GM10847 (cell line): ENCODE measurements around the gene GUCY2F.

Source experiments
- POLR2A ChIP-seq: IDR thresholded peaks from 2 replicates; pipeline ENCODE4 v1.6.1; 2011; ENCODE audit not compliant: insufficient read length; ENCODE audit errors: extremely low read depth

Gene GUCY2F

DNA sequence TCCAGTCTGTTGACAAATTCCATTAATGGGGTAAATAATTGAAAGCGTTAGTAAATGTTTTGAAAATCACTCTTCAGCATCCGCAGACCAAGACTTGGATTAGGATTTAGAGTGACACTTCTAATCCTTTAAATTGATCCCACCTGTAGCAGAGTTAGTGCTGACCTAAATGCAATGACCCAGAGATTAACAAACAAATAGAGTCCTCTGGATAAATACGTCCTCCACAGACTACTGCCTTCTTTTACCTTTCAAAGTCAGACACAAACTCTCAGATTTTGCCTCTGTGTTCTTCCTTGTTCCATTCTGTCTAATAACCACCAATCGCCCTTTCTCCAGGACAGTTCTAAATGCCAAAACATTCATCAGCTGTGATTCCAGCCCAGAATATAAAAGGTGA lies at the start of gene GUCY2F:
GUCY2F (minus strand) TSS at position 101 of the 400 bp plus-strand sequence. CDS start 6,150 bp downstream, outside the sequence.
- TF ChIP-seq POLR2A = no peak

DNA sequence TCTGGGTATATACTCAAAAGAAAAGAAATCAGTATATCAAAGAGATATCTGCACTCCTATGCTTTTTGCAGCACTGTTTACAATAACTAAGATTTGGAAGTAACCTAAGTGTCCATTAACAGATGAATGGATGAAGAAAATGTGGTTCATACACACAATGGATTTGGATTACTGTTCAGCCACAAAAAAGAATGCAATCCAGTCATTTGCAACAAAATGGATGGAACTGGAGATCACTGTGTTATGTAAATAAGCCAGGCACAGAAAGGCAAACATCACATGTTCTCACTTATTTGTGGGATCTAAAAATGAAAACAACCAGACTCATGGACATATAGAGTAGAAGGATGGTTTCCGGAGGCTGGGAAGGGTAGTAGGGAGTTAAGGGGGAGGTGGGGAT lies 37.1 kb upstream of the GUCY2F start:
- no peak for TF ChIP-seq POLR2A

- no peak for TF ChIP-seq POLR2A
These were observed 29.2 kb upstream of the GUCY2F start for GRCh38 chrX:109511113-109511512.

DNA sequence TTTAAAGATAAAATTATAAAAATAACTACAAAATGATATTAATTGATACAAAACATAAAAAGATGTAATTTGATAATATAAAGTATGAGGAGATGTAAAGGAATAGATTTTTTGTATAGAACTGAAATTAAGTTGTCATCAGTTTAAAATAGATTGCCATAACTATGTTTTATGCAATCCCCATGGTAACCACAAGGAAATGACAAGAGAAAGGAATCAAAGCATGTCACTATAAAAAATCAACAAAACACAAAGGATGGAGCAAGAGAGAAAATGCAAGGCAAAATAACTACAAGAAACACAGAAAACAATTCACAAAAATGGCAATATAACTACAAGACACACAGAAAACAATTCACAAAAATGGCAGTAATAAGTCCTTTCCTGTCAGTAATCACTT lies 27.0 kb upstream of the GUCY2F start:
- TF ChIP-seq POLR2A = no peak

DNA sequence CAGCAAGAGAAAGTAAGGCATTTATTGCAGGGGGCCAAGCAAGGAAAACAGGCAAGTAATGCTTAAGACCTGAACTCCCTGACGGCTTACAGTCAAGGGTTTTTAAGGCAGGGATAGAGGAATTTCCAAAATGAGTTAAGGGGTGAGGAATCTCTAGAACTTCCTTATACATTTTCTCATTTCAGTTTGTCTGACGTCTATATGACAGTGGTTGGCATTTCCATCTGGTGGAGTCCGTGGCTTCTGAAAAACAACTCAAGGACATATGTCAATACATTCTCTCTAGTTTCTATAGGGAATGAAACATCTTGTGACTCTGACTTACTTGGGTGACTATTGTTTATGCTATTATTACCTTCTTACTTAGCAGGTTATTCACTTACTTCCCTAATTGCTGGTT lies 19.3 kb upstream of the GUCY2F start:
- TF ChIP-seq POLR2A = no peak

- TF ChIP-seq POLR2A = no peak
These were observed 16.5 kb upstream of the GUCY2F start for GRCh38 chrX:109498434-109498833.

GRCh38 chrX:109489174-109489573 lies 7.3 kb upstream of the GUCY2F start:
- no peak for TF ChIP-seq POLR2A

- TF ChIP-seq POLR2A = no peak
These were observed 5.8 kb upstream of the GUCY2F start for GRCh38 chrX:109487640-109488039.

DNA sequence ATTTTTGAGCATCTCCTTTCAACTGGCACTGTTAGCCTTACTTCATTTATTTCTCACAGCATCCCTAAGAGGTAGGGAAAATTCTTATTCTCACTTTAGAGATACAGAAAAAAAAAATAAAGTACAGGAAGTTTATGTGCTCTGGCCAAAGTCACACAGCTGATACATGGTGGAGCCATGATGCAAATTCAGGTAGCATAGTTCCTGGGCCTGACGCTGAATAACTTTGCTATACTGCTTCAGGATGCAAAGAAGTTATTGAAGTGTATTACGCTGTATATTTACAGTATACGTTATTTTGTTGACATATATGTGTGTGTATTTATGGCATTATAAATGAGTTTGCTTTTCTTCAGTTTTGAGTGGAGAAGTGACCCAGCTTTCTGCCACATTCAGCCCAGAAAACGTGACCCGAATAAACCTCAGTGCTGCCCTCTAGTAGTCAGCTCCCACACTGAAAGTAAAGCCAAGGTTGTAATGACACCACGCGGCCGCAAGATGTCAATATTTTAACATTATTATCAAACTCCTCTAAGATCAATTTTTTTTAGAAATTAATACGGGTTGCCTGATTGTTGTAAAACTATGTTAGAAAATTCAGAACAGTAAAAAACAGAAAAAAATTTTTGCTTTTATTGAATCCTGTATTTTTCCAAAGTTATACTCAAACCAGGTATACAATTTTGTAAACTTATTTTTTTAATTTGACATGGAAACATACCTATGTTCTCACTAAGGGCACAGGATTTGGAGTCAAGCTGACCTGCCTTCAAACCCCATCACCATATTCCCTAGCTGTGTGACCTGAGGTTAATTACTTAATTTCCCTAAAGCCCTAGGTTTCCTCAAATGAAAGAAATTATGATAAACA lies 3.8 kb upstream of the GUCY2F start:
- no peak for TF ChIP-seq POLR2A

DNA sequence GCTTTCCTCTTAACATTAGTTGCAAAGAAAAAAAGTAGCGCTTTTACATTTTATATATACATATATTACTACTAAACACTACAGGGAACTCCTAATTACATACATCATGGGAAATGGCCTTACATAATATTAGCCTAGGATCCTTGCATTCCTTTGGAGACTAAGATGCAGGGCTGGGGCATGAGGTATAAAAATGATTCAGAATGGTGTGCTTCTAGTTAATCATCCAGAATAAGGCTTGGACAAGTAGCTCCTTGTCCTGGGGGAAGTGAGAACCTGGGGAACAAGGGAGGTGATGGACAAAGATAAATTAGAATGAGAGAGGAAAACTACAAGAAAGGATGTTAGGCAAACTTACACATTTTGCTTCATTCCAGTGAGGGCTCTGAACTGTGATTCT lies 3.0 kb upstream of the GUCY2F start:
- TF ChIP-seq POLR2A = no peak

DNA sequence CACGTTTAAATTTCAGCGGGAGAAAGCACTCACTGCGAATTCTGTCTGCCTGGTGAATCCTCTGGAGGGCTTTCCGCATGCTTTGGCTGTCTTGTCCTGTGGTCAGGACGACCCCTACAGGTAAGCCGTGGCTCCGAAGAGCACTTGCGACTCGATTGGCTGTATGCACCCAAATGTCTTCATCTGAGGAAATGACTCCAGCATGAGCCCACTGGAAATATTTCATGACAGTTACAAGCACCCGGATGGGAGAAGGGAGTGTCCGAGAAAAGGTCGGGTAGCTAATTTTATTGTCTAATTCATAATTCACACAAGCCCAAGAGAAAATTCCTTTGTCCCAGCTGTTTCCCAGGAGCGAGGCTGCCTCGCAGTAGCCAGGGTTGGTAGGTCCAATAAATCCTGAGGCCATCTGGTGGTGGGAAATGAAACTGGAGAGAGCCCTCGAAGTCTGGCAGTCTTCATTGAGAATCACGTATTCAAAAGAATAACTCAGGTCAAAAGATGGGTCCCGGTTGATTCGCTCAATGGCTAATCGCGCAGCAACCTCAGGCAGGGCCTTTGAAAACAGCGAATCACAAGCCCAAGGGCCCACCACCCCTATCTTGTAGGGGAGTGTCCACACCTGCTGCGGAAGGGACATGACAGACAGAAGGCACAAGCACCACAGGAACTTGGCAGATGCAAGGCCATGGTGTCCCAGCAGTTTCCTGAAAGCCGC lies 6.6 kb downstream of the GUCY2F start:
- TF ChIP-seq POLR2A = no peak

- no peak for TF ChIP-seq POLR2A
These were observed 8.7 kb downstream of the GUCY2F start for GRCh38 chrX:109472939-109473735.

DNA sequence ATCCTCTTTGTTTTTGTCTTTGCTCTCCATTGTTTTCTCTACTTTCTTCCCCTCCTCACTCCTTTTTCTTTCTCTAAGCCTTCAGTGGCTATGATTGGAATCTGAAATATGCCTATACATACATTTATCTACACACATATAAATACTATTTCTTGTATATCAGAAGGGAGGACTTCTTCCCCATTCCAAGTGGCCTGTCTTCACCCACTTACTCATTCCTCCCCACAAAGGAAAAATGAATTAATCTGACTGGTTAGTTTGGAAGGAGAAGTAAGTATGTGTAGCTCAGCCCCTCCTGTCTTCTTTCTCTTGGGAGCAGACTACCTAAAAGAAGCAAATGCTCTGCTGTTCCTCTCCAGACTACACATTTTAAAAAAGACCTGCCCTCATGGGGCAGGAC lies 17.7 kb downstream of the GUCY2F start:
- TF ChIP-seq POLR2A = no peak

GRCh38 chrX:109463784-109464183 lies 18.1 kb downstream of the GUCY2F start:
- TF ChIP-seq POLR2A = no peak

DNA sequence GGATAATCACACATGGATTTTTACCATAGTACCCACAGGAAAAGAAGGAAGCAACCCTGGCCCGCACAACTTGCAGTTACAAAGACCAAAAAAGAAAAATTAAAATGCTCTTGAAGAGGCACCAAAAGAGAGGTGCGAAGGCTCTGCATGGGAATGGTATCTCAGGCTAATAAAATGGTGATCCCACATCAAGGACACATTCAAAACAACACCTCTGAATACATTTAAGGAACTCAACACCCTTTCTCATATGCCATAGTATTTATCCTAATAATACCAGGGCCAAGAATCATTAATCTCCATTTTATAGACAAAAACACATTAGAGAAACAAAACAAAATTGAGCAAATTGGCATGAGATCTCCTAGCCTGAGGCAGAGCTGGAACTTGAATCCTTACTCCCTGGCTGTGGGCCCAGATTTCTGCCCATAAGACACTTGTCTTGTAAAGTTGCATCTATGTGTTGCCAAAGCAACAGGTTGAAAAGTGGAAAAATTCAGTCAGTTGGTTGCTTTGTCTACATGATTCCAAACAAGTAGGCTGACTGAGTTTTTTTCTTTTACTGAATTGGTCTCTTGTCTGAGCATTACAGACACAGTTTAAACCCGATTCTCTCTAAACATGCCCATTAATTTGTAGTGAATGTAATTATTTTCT lies 33.5 kb downstream of the GUCY2F start:
- TF ChIP-seq POLR2A = no peak
